ENCODE data around the gene SNAP25. TPM values are rescaled to one million over a fixed set of nuclear protein-coding genes. Genes with fewer than 3 reads are reported as not detected.

SNAP25 gene
- total RNA-seq, 1 experiment from 2014 or later = 0.39 TPM

- ChIA-PET RAD21 (ENCODE audit: low non-redundant PET in 1 of 2, low total read pairs in 2 of 2, uncharacterized antibody in 2 of 2, unreplicated experiment in 2 of 2) (no interaction called here), CTCF (no interaction called here), POLR2A (no interaction called here)
- peak overlapping the region; percentile 34 to 49; a peak in 3 of 4 replicates for H3K4me3 ChIP-seq (replicated peaks in 1 of 2; ENCODE audit: low read depth in 1 of 2, low read length in 2 of 2)
- no peak overlapping the region for H2AFZ ChIP-seq (ENCODE audit: low read depth, low read length, poor library complexity, severe bottlenecking)
- H3K27me3 ChIP-seq (ENCODE audit: insufficient read depth, low read length) = peaks cover 15% of the 10 kb centered on the region; the same call in 1 of the 2 replicates
- no peaks in the 10 kb centered on the region for H3K9me2 ChIP-seq (ENCODE audit: insufficient read depth)
- H3K79me2 ChIP-seq (ENCODE audit: insufficient read depth, low read length) = no peaks in the 10 kb centered on the region
- ATAC-seq (peak; percentile 85), DNase-seq (ENCODE audit: low read depth, low spot score) (no peak)
- no peaks in the 10 kb centered on the region for H4K20me1 ChIP-seq (ENCODE audit: insufficient read depth)
- TF ChIP-seq CBX3 (IDR thresholded peaks at IDR 0.05; ENCODE audit: low read depth) (peak; percentile 51; the same call in 1 of the 2 replicates), SIN3A (IDR thresholded peaks at IDR 0.05; ENCODE audit: low read depth) (peak; percentile 88), YY1 (IDR thresholded peaks at IDR 0.05; ENCODE audit: extremely low read depth, insufficient replicate concordance, low read depth, low read length) (no peak), REST (IDR thresholded peaks at IDR 0.05; ENCODE audit: low read depth) (peak; percentile 98), CTCF (IDR thresholded peaks at IDR 0.05 in 2 of 3, conservative IDR thresholded peaks at IDR 0.05 in 1 of 3; ENCODE audit: borderline replicate concordance in 1 of 3, insufficient read depth in 1 of 3, low read depth in 2 of 3, low read length in 2 of 3) (no peak), TCF7L2 (IDR thresholded peaks at IDR 0.05; ENCODE audit: borderline replicate concordance, extremely low read depth, insufficient read depth, insufficient read length) (peak; percentile 22)
- TF ChIP-seq, protein P1, sequence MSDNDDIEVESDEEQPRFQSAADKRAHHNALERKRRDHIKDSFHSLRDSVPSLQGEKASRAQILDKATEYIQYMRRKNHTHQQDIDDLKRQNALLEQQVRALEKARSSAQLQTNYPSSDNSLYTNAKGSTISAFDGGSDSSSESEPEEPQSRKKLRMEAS (IDR thresholded peaks at IDR 0.05) = peak; percentile 62
- H3K4me2 ChIP-seq (ENCODE audit: low read length) = peak overlapping the region; percentile 75
- H3K9ac ChIP-seq (ENCODE audit: low read length) = no peak overlapping the region
- no peaks in the 10 kb centered on the region for H3K9me3 ChIP-seq (ENCODE audit: control insufficient read depth in 1 of 2, insufficient read depth in 1 of 2, low read depth in 1 of 2, low read length in 2 of 2)
- no peak overlapping the region for H3K27ac ChIP-seq (ENCODE audit: low read depth, low read length)
- H3K36me3 ChIP-seq (ENCODE audit: control insufficient read depth in 1 of 2, insufficient read depth in 2 of 2, low read length in 2 of 2) = no peaks in the 10 kb centered on the region
- H3K4me1 ChIP-seq (ENCODE audit: control insufficient read depth in 1 of 2, insufficient read depth in 2 of 2, low read length in 2 of 2) = peaks cover 4 to 6% of the 10 kb centered on the region in 2 experiments; a peak in 2 of 4 replicates
- intact Hi-C loops (cut with micrococcal nuclease) = no loop called here
- no TSS peak for BruUV-seq (replicated peaks)
Measured at GRCh38 chr20:10219452-10219791, 792 bp downstream of the SNAP25 start.
